ENCODE results near the gene ISM1.

ISM1 gene

DNA sequence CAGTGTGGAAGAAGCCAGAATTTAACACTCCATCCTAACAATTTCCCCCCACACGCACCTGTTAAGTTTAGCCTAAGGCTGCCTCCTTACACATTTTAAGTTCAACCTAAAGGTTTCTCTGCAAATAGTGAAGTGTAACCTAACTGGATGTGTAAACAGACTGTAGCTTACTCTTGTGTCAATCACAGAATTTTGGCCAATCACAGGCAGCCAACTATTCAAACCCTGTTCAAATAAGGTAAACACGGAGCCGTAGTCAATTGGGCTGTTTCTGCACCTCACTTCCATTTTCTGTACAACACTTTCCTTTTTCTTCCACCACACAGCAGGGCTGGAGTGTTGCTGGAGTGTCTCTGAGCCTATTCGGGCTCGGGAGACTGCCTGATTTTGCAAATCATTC lies 92.1 kb downstream of the ISM1 start:
- no peak for DNase-seq (ENCODE audit: low read depth in 2 of 2)

DNA sequence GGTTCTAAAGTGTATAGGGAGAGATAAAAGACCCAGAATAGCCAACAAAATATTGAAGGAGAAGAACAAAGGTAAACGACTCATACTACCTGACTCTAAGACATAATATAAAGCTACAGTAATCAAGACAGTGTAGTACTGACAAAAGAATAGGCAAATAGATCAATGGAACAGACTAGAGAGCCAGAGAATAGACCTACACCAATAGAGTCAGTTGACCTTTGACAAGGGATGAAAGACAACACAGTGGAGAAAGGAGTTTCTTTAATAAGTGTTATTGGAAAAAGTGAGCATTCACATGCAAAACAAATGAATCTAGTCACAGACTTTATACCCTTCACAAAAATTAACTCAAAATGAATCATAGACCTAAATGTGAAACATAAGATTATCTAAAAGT lies 96.4 kb downstream of the ISM1 start:
- DNase-seq (ENCODE audit: low read depth in 2 of 2), result no peak

DNA sequence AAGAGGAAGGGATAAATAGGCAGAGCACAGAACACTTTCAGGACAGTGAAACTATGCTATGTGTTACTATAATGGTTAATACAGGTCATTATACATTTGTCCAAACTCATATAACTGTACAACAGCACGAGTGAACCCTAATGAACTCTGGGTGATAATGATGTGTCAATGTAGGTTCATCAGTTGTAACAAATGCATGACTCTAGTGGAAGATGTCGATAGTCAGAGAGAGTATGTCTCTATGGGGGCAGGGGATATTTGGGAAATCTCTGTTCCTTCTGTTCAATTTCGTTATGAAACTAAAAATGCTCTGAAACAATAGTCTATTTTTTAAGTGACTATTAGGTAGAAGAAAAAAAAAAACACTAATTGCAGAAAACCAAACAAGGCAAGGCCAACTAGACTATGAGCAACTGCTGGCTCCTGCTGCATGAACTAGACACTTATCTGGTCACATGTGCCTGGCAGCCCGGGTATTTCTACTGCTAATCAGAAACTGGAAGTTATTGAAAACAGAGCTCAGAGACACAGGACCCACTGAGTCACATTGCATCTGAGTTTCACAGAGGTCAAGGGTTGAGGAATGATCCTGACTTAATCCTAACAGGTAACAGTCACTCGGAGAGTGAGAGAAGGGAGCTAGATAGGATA lies 97.9 kb downstream of the ISM1 start:
- no peak for DNase-seq (ENCODE audit: low read depth in 2 of 2)

DNA sequence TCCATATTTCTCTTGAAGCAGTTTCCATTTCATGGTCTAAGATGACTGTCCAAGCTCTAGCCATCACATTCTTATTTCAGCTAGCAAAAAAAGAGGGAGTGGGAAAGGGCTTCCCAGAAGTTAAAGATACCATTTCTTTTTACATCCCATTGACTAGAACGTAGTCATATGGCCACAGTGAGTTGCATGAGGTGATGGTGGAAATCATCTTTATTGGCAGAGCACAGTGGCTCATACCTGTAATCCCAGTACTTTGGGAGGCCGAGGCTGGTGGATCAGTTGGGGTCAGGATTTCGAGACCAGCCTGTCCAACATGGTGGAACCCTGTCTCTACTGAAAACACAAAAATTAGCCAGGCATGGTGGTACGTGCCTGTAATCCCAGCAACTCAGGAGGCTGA lies 99.6 kb downstream of the ISM1 start:
- DNase-seq (ENCODE audit: low read depth in 2 of 2), result no peak

DNA sequence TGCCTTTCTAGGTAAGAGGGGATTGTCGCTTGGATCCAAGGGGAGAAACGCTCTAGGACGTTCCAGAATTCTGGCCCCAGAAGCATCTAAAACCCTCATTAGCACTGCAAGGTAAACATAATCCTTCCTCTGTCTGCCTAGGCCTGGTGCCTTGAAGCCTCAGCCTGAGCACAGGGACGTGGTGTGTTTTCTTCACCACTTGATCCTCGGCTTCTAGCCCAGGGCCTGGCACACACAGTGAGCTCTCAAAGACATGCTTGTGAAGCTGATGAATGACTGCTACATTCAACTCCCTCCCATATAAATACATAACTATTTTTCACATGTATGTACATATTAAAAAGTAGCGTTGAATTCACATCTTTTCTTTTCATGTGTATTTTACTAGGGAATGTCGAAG lies 100.3 kb downstream of the ISM1 start:
- no peak for DNase-seq (ENCODE audit: low read depth in 2 of 2)

DNA sequence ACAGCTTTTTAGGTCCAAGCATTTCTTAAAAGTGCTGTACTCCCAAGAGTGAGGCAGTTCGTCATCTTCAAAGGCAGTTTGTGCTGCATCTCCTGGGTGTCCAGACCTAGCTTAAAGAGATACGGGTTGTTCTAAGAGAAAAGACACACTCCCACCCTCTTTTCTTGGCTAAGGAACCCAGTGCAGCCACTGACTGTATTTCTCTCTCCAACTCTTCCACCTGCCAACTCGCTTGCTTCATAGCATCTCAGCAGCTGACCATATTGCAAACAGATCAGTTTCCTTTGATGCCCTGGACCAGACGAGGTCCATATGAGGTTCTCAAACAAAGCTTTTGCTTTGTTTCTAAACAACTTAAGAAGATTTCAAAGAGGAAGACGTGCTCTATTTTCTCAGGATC lies 101.1 kb downstream of the ISM1 start:
- DNase-seq (ENCODE audit: low read depth in 2 of 2), result no peak

DNA sequence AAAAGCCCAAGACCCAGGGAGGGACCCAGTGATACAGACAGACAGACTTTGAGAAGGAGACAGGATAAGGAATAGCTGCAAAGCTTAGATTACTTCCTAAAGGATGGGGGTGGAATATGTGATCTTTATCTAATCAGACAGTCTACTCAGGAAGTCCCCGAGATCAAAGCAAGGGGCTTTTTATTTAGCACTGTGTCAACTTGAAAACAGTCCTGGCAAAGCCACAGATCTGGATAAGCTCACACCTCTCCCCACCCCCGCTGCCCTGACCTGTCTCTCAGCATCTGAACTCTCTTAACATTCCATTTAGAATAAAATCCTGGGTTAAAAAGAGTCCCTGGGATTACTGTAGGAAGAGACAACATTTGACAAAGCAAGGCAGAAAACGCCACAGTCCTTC lies 101.5 kb downstream of the ISM1 start:
- no peak for DNase-seq (ENCODE audit: low read depth in 2 of 2)

DNA sequence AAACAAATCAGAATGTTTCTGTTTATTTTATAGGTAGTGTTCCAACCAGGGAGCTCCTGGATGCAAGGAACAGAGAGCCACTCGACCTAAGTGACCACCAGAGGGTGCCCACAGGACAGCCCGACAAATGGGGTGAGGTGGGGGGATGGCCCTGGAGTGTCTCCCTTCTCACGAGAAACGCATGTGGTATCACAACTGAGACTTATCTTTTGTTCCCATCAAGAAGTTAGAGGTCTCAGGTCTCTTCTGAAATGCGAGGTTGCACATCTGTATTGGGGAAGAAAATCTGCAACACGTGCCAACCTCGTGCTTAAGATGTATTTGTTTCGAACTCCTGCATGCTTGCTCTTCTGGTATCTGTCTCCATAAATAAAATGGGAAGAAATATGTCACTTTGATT lies 104.0 kb downstream of the ISM1 start:
- DNase-seq (ENCODE audit: low read depth in 2 of 2), result no peak

DNA sequence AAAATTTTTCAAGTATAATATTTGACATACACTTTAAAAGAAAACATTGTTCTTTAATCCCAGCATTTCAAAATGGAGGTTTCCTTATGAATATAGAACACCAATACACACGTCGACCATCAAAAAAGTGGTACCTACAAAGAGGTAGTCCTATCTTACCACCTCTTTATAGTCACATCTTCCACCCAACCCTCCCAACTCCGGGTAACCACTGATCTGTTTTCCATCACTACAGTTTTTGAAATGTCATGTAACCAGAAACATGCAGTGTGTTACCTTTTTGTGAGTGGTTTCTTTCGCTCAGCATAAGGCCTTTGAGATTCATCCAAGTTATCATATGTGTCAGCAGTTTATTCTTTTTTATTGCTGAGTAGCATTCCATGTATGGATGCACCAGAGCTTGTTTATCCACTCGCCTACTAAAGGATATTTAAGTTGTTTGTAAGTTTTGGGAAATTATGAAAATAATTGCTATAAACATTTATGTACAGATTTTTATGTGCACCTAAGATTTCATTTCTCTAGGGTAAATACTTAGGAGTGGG lies 104.8 kb downstream of the ISM1 start:
- DNase-seq (ENCODE audit: low read depth in 2 of 2), result no peak

DNA sequence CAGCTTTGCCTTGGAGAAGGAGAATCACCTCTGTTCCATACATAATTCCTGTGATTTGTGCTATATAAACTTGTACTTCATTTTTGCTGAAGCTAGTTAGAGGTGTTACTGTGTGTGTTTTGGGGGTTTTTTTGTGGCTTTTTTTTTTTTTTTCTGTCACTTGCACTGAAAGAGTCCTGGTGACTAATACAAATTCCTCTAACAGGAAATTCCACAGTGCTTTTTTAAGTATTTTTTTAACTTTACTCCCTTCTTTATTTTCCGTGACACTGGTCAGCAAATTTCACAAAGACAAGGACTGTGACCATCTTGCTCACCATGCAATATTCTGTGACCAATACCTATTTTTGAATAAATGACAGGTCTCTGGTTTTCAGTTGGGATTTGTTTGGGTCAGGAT lies 110.5 kb downstream of the ISM1 start:
- no peak for DNase-seq (ENCODE audit: low read depth in 2 of 2)

DNA sequence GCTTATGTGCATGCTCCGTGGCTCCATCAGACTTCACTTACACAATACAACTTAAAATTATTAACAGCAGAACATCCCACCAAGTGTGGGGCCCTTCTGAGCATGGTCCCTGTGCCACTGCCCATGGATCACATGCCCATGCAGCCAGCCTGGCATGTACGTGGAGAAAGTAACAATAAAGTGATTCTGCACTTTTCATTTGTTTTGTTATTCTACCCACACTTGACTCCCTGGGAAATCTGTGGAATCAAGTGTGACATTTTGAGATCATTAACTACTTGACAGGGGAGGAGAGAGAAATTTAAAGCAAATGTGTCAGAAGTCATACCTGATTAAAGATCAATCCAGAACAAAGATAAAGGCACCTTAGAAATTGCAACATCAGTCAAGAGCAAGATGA lies 112.0 kb downstream of the ISM1 start:
- no peak for DNase-seq (ENCODE audit: low read depth in 2 of 2)

DNA sequence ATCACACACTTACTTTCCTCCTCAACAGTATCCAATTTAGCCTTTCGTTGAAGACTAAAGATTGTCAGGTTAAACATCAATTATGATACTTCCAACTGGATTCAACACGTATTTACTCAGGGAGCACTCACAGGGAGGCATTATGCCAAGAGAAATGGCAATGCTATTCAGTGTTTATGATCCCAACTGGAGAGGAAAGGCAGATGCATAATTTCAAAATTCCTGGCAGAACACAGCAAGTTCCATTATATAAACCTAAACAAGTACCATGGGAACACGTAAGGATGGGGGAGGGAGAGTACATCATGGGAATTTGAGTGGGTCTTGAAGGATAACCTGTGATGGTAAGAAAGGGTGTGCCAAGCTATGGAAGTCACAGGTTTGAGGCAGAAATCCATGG lies 112.7 kb downstream of the ISM1 start:
- no peak for DNase-seq (ENCODE audit: low read depth in 2 of 2)

DNA sequence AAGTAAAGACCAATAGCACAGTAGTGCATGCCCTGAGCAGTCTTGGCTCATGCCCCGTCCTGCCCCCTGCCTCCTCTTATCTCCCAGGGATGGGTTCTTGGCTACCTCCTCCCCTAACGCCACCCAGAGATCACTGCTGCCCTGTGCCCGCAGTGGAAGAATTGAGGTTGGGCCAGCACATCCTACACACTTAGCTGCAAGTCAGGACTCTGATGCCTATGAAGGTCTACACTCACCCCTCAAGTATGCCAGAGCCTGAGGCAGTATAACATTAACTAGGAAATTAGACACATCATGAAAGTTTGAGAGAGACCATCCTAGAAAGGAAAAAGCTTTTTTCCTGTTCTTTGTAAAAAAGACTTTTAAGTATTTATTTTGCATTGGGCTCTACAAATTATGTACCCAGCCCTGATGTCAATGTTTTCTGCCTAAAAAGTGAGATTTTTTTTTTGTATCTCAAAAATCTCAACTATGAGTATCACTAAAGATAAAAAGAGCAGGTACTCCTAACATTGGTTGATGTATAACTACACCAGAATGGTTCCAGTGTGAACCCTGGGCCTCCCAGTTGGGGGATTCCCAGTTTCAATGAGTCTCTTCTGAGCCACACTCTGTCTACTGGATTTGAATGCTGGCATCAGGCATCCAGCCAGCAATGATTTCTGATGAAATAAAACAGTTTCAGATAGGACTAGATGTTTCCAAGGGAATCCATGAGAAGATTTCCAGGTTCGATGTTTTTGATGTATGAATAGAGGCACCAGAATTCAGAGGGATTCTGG lies 115.4 kb downstream of the ISM1 start:
- DNase-seq (ENCODE audit: low read depth in 2 of 2), result no peak

DNA sequence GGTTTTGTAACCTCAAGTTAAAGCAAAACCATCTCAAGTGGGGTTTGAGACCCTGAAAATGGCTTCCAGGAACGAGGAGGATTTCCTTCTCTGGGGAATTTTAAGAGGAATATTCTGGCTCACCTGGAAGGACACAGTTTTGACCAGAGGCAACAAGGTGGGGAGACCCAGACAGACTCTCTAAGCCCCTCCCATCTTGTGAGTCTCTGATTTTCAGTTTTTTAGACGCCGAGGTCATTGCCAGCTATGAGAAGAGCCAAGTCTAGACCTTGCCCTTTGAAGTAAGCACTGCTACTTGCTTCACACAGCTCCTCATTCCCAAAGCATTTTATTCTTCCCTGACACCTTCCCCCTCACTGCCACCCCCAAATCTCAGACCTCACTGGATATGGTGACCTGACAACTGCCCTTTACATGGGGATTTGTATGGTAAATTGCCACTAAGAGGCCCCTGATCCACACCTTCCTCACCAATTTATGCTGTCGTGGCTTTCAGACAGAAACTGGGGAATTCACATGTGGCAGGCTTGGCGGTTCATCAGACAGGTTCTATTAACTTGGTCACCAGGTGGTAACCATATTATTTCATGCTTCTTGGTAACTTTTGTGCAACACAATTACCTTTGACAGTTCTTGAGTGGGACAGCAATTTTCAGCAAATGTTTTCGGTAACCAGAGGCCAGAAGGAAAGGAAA lies 116.2 kb downstream of the ISM1 start:
- no peak for DNase-seq (ENCODE audit: low read depth in 2 of 2)

DNA sequence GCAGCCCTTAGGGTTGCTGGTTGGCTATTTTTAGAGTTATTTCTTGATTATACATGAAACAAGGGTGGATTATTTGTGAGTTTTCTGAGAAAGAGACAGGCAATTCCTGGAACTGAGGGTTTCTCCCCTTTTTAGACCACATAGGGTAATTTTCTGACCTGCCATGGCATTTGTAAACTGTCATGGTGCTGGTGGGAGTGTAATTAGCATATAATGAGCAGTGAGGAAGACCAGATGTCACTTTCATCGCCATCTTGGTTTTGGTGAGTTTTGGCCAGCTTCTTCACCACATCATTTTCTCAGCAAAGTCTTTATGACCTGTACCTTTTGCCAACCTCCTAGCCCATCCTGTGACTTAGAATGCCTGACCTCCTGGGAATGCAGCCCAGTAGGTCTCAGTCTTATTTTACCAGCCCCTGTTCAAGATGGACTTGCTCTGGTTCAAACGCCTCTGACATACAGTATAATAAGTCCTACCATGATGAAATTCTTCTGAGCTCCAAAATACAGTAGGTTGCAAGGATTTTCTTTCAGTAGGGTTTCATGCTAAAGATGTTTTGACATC lies 117.1 kb downstream of the ISM1 start:
- DNase-seq (ENCODE audit: low read depth in 2 of 2), result no peak

DNA sequence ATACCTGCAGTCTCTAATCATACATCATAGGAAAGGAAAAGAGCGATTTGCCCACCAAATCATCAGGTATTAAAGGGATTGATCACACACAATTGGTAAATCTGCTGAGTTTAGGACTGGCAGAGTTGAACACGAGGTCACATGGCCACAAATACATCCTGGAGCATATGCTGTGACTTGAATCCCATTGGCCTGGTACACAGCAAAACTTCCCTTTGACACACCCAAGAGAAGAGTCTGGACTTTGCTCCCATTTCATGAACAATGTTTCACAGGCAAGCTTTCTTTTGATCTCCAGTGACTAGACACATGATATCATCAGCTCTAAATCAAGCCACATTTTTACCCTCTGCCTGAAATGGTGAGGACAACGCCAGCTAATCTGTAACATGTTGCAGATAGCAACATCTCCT lies 117.9 kb downstream of the ISM1 start:
- no peak for DNase-seq (ENCODE audit: low read depth in 2 of 2)

DNA sequence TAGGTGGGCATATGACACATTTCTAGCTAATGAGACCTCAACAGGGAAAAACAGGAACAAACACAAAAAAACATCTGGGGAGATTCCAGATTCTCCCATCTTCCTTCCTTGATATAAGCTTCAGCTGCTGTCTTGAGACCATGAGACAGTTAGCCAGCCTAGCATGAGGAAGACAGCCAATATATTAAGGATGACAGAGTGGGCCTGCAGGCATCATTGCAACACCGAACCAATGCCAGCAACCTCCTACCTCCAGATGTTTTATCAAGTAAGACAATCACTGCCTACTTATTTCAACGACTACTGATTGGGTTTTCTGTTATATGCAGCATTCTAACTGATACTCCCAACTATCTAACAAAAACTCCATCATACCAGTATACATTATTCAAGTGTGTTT lies 119.0 kb downstream of the ISM1 start:
- DNase-seq (ENCODE audit: low read depth in 2 of 2), result no peak

DNA sequence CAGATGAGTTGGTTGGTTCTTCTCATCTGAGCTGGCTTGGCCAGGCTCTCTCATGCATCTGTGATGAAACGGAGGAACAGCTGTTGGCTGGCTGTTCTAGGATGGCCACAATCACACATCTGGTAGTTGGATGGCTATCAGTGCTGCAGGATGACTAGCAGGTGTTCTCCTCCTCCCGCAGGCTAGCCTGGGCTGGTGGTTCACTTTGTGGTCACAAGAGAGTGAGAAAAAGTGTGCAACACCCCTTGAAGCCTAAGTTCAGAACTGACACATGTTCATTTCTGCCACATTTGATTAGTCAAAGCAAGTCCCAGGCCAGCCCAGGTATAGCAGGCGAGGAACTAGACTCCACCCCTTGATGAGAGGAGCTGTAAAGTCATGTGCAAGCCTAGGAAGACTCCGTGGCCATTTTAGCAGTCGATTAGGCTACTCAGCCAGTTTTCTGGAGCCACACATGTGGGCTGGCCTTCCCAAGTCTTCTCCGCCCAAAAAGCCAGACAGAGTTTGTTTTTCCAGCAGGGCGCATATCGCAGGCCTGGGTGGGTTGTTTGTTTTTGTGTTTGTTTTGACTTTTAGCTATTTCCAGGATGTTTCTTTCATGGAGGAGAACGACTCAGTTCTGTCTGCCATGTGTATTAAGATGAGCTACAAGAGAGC lies 120.8 kb downstream of the ISM1 start:
- no peak for DNase-seq (ENCODE audit: low read depth in 2 of 2)

DNA sequence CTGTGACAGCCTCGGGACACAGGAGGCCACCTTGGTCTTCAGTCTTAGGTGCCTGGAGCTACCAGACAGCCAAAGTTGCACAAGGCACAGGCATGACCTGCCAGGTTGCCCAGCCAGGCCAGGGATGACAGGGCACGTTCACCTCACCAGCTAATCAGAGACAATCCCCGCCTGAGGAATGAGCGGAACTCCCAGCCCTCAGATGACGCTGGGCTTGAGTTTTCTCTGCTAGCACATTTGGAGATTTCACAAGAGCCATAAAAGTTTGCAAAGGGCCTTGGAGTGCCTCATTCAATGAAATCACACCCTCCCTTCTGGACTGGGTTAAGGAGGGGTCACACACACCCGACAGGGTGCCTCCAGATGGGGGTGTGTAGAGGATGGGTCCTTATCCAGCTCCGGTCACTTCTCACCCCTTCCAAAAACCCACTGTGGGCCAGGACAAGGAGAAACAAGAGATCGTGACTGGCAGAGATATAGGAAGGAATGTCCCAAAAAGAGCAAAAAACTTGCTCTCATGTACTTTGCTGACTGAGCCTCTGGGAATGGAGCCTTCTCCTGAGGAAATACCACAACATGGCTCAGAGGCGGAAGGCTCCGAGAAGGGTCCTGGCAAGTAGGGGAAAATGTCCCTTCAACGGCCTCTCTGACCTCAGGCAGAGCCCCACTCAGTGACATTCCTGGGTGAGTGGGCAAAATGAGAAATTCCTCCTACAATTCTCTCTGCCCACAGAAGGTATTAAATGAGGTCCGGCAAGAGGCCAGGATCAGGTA lies 121.6 kb downstream of the ISM1 start:
- no peak for DNase-seq (ENCODE audit: low read depth in 2 of 2)

DNA sequence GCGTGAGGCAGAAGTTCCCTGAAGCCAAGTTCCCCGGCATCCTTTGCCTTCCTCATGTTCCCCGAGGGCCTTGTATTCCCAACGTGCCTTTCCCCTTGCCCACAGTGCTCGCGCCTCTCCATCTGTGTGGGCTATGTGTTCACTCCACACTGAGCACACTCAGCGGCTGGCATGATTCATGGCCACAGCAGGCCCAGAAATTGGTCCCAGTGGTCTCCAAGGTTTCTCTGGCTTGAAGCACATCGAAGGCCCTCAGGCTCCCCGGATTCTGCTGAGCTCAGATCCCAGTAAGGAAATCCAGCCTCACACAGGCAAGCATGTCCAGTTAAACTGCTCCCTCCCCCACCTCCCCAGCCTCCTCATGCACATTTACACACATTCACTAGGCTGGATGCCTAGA lies 123.6 kb downstream of the ISM1 start:
- DNase-seq (ENCODE audit: low read depth in 2 of 2), result no peak

Measured in stimulated activated CD8-positive, alpha-beta memory T cell treated with anti-CD3 and anti-CD28 coated beads, Interleukin-7, amount 100 ng/mL, for 4 hours (primary cell).